Ishikawa (cell line): Measurements from ENCODE around the gene MFSD8.
A peak's percentile ranks its signal among the peaks of the same experiment; 100 is the strongest.

Source experiments
- CEBPB ChIP-seq: IDR thresholded peaks from 2 replicates; pipeline ENCODE4 v1.6.1; 2012
- CREB1 ChIP-seq: IDR thresholded peaks from 2 replicates; pipeline ENCODE4 v1.6.1; 2012; ENCODE audit warnings: low read depth
- EGR1 ChIP-seq: IDR thresholded peaks from 2 replicates; pipeline ENCODE4 v1.6.1; 2012
- EP300 ChIP-seq: IDR thresholded peaks from 2 replicates; pipeline ENCODE4 v1.6.1; 2012; ENCODE audit warnings: borderline replicate concordance
- FOXM1 ChIP-seq: IDR thresholded peaks from 2 replicates; pipeline ENCODE4 v1.6.1; 2012; ENCODE audit warnings: low read depth, borderline replicate concordance
- MAX ChIP-seq: IDR thresholded peaks from 2 replicates; pipeline ENCODE4 v1.6.1; 2012
- NFIC ChIP-seq: IDR thresholded peaks from 2 replicates; pipeline ENCODE4 v1.6.1; 2012
- RAD21 ChIP-seq: IDR thresholded peaks from 2 replicates; pipeline ENCODE4 v1.6.1; 2012; ENCODE audit warnings: low read depth
- REST ChIP-seq: IDR thresholded peaks from 2 replicates; pipeline ENCODE4 v1.6.1; 2012; ENCODE audit warnings: low read depth, mild to moderate bottlenecking
- TAF1 ChIP-seq: IDR thresholded peaks from 2 replicates; pipeline ENCODE4 v1.6.1; 2012; ENCODE audit warnings: low read depth, mild to moderate bottlenecking
- TCF12 ChIP-seq: IDR thresholded peaks from 2 replicates; pipeline ENCODE4 v1.6.1; 2012; ENCODE audit warnings: low read depth
- TEAD4 ChIP-seq: IDR thresholded peaks from 2 replicates; pipeline ENCODE4 v1.6.1; 2012
- USF1 ChIP-seq: IDR thresholded peaks from 2 replicates; pipeline ENCODE4 v1.6.1; 2012
- YY1 ChIP-seq: IDR thresholded peaks from 2 replicates; pipeline ENCODE4 v1.6.1; 2012; ENCODE audit warnings: low read depth
- ZBTB7A ChIP-seq: IDR thresholded peaks from 2 replicates; pipeline ENCODE4 v1.6.1; 2012; ENCODE audit warnings: low read depth

MFSD8 gene

GRCh38 chr4:127965062-127965802, at the start of gene MFSD8, which contains the start of gene ABHD18:
Gene MFSD8, minus strand, starts transcription at chr4:127965173. Its CDS starts 40 bp downstream, at chr4:127965133.
Gene ABHD18, plus strand, starts transcription at chr4:127965406. Its CDS starts 17,550 bp downstream, at chr4:127982956.
- TF ChIP-seq FOXM1 (no peak), CREB1 (no peak), REST (no peak), YY1 (peak; percentile 92), MAX (peak; percentile 79; the same call in 1 of the 2 replicates), NFIC (no peak), TAF1 (peak; percentile 92), ZBTB7A (no peak), TCF12 (peak; percentile 31; the same call in 1 of the 2 replicates), USF1 (peak; percentile 61), RAD21 (no peak), TEAD4 (no peak), CEBPB (no peak), EP300 (no peak), EGR1 (peak; percentile 57; the same call in 1 of the 2 replicates)

- TF ChIP-seq TCF12: no peak
- TF ChIP-seq CEBPB: no peak
- TF ChIP-seq EP300: no peak
- no peak for TF ChIP-seq MAX
- no peak for TF ChIP-seq YY1
- no peak for TF ChIP-seq FOXM1
- no peak for TF ChIP-seq USF1
- no peak for TF ChIP-seq RAD21
- TF ChIP-seq NFIC: no peak
- no peak for TF ChIP-seq ZBTB7A
- no peak for TF ChIP-seq TEAD4
- TF ChIP-seq CREB1: no peak
- TF ChIP-seq TAF1: no peak
- TF ChIP-seq REST: no peak
- no peak for TF ChIP-seq EGR1
Measured at GRCh38 chr4:128009428-128009827, 44.5 kb upstream of the MFSD8 start.

- TF ChIP-seq TCF12 (no peak), NFIC (no peak), CREB1 (no peak)
Measured at GRCh38 chr4:128006592-128006991, 41.6 kb upstream of the MFSD8 start.

- TF ChIP-seq EP300: no peak
- no peak for TF ChIP-seq YY1
- no peak for TF ChIP-seq USF1
- TF ChIP-seq MAX: no peak
- no peak for TF ChIP-seq CEBPB
- no peak for TF ChIP-seq RAD21
- no peak for TF ChIP-seq CREB1
- TF ChIP-seq FOXM1: no peak
- TF ChIP-seq ZBTB7A: no peak
- no peak for TF ChIP-seq TCF12
- no peak for TF ChIP-seq NFIC
- no peak for TF ChIP-seq EGR1
Measured at GRCh38 chr4:127997534-127998388, 32.8 kb upstream of the MFSD8 start.
